Stimulated activated CD4-positive, alpha-beta T cell treated with anti-CD3 and anti-CD28 coated beads, Interleukin-1b, Interleukin-23, amount 100 ng/mL, for 1 hour (primary cell): ENCODE data around the gene CCDC120.
A peak's percentile ranks its signal among the peaks of the same experiment; 100 is the strongest.

Experiments
- DNase-seq, 2 donors: peaks; one replicate each; pipeline ENCODE4 v3.0.0-alpha.2; 2020; ENCODE audit warnings: low read depth in 2 of 2

CCDC120 gene

GRCh38 chrX:49058794-49059193 lies at the start of gene CCDC120:
CCDC120 (plus strand) TSS chrX:49058999; CDS start chrX:49062042, 3,043 bp downstream.
- no peak for DNase-seq

GRCh38 chrX:49019050-49019449 lies 39.7 kb upstream of the CCDC120 start:
- no peak for DNase-seq

GRCh38 chrX:49019599-49020249 lies 39.1 kb upstream of the CCDC120 start:
- DNase-seq: no peak

- no peak for DNase-seq
Observed at GRCh38 chrX:49029876-49030275, 28.9 kb upstream of the CCDC120 start.

GRCh38 chrX:49030283-49030682 lies 28.5 kb upstream of the CCDC120 start:
- DNase-seq: no peak

GRCh38 chrX:49037883-49038475 lies 20.8 kb upstream of the CCDC120 start:
- DNase-seq: no peak

- peak in 1 of 2 donors; percentile 10 for DNase-seq
Observed at GRCh38 chrX:49039598-49040375, 19.0 kb upstream of the CCDC120 start.

- no peak for DNase-seq
Observed at GRCh38 chrX:49040376-49040955, 18.3 kb upstream of the CCDC120 start.

GRCh38 chrX:49041744-49042580 lies 16.8 kb upstream of the CCDC120 start:
- DNase-seq: no peak

GRCh38 chrX:49042581-49043219 lies 16.1 kb upstream of the CCDC120 start:
- no peak for DNase-seq

GRCh38 chrX:49043220-49043986 lies 15.4 kb upstream of the CCDC120 start, which contains the start of gene TFE3:
TFE3 (minus strand) TSS chrX:49043357; CDS start chrX:49043226, 131 bp downstream.
- peak; percentile 82 to 90 for DNase-seq

GRCh38 chrX:49043987-49044281 lies 14.9 kb upstream of the CCDC120 start:
- DNase-seq: no peak

- peak in 1 of 2 donors; percentile 18 for DNase-seq
Observed at GRCh38 chrX:49053223-49054072, 5.4 kb upstream of the CCDC120 start.

GRCh38 chrX:49054073-49054762 lies 4.6 kb upstream of the CCDC120 start:
- DNase-seq: no peak

- DNase-seq: no peak
Observed at GRCh38 chrX:49059201-49059600, 402 bp downstream of the CCDC120 start.

GRCh38 chrX:49059681-49060085 lies 884 bp downstream of the CCDC120 start:
- DNase-seq: no peak

GRCh38 chrX:49060914-49061313 lies 2.1 kb downstream of the CCDC120 start:
- DNase-seq: no peak

- no peak for DNase-seq
Observed at GRCh38 chrX:49061490-49061889, 2.7 kb downstream of the CCDC120 start.

GRCh38 chrX:49061916-49062315 lies 3.1 kb downstream of the CCDC120 start:
- no peak for DNase-seq
